GM06990 (cell line): Measurements from ENCODE around the gene FAM89B.

Experiments
- DNase-seq: peaks from one replicate; pipeline ENCODE4 v3.0.0-alpha.2; 2011; ENCODE audit not compliant: insufficient read length; ENCODE audit errors: extremely low read depth
- H3K27me3 ChIP-seq: replicated peaks from 2 replicates; pipeline ENCODE4 v1.6.0; 2011; ENCODE audit warnings: low read length; ENCODE audit not compliant: control insufficient read depth, insufficient read depth
- H3K36me3 ChIP-seq: 2 replicates; pipeline ENCODE4 v1.5.1; 2011; ENCODE audit warnings: low read length; ENCODE audit not compliant: control insufficient read depth, insufficient read depth
- H3K4me3 ChIP-seq: replicated peaks from 2 replicates; pipeline ENCODE4 v1.5.1; 2011; ENCODE audit warnings: low read depth, mild to moderate bottlenecking, control low read depth, low read length
- CTCF ChIP-seq: IDR thresholded peaks from 2 replicates; pipeline ENCODE4 v1.5.1; 2011; ENCODE audit warnings: low read length, control low read depth, mild to moderate bottlenecking, inconsistent platforms; ENCODE audit not compliant: insufficient read depth, poor library complexity, severe bottlenecking

The FAM89B gene

GRCh38 chr11:65620666-65621065, 48.3 kb downstream of the FAM89B start:
- peaks cover 61% of the 10 kb centered on the region for H3K36me3 ChIP-seq
- no peak for DNase-seq
- H3K4me3 ChIP-seq = no peak overlapping the region
- no peak for TF ChIP-seq CTCF
- H3K27me3 ChIP-seq = no peaks in the 10 kb centered on the region

- no peak for DNase-seq
- no peak for TF ChIP-seq CTCF
- Histone ChIP-seq H3K4me3 (no peak overlapping the region), H3K36me3 (peaks cover 68% of the 10 kb centered on the region), H3K27me3 (no peaks in the 10 kb centered on the region)
These were observed 49.1 kb downstream of the FAM89B start for GRCh38 chr11:65621460-65621859.

GRCh38 chr11:65622011-65622410, 49.7 kb downstream of the FAM89B start:
- Histone ChIP-seq H3K27me3 (no peaks in the 10 kb centered on the region), H3K36me3 (peaks cover 69% of the 10 kb centered on the region), H3K4me3 (no peak overlapping the region)
- no peak for DNase-seq
- TF ChIP-seq CTCF = no peak

DNA sequence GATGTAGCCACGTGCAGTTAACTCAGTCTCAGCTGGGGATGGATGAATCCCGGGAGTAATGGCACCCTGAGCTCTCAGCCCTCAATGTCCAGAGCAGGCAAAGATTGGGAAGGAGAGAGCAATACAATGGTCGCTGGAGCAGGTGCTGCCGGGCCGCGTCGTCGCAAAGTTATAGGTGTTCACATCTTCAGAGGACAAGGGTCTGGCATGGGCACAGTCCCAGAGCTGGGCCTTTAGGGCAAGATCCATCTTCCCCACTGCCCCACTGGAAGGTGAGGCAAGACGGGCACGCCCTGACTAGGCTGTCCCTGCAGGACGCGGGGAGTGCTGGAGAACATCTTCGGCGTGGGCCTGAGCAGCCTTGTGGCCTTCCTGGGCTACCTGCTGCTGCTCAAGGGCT, 50.8 kb downstream of the FAM89B start:
- no peak for DNase-seq
- Histone ChIP-seq H3K27me3 (no peaks in the 10 kb centered on the region), H3K4me3 (no peak overlapping the region), H3K36me3 (peaks cover 71% of the 10 kb centered on the region)
- TF ChIP-seq CTCF = no peak
